SK-N-SH (cell line): ENCODE measurements around the gene PIK3R1.

Experiments used
- RAD21 ChIP-seq: IDR thresholded peaks from 2 replicates; pipeline ENCODE4 v1.6.1; 2012; ENCODE audit warnings: mild to moderate bottlenecking, low read length
- TCF12 ChIP-seq: IDR thresholded peaks from 2 replicates; pipeline ENCODE4 v1.4.0; 2012
- TF ChIP-seq, protein P1 (sequence below): fragments of 150-350 bp; IDR thresholded peaks from 2 replicates; pipeline ENCODE4 v1.6.1; 2017; ENCODE audit warnings: antibody characterized with exemption, low read length, low read depth, borderline replicate concordance
- TF ChIP-seq, protein P2 (sequence below): IDR thresholded peaks from 2 replicates; pipeline ENCODE4 v1.4.0; 2012; ENCODE audit warnings: low read depth
- TF ChIP-seq, protein P3 (sequence below): fragments of 200-600 bp; sonication (generic); IDR thresholded peaks from 2 replicates; pipeline ENCODE4 v1.6.1; 2017; ENCODE audit warnings: antibody characterized with exemption, mild to moderate bottlenecking, moderate library complexity

DNA sequence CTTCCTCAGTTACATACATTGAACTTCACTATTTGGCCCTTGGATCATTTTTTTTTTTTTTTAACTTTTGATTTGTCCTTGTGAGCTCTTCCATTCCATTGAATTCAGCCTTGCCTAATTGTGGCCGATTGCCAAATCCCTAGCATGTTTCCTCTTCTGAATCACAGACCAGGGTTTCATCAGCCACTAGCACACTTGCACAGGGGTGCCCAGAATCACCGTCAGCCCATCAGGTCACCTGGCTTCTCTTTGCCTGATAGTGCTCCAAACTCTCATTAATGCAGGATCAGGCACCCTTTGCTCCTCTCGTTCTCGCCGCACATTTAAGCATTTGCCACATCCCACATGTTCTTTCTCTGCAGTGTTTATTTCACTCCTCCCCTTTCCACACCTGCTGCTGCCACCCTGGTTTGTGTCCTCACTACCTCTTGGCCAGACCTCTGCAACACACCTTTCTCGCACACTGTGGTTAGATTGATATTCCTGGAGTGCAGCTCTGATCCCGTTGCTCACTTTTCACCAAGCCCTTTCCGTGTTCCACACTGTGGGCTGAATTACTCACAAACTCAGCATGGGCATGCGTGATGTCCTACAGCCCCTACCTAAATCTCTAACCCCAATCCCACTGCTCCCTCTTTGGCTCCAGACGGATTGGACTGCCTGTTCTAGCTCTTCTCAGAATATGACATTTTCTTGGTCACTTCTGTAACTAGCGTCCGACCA is 9.8 kb downstream of the PIK3R1 start:
- no peak; the same call in 1 of the 2 replicates for TF ChIP-seq TCF12
- TF ChIP-seq, protein P1, sequence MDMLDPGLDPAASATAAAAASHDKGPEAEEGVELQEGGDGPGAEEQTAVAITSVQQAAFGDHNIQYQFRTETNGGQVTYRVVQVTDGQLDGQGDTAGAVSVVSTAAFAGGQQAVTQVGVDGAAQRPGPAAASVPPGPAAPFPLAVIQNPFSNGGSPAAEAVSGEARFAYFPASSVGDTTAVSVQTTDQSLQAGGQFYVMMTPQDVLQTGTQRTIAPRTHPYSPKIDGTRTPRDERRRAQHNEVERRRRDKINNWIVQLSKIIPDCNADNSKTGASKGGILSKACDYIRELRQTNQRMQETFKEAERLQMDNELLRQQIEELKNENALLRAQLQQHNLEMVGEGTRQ = no peak
- TF ChIP-seq, protein P2, sequence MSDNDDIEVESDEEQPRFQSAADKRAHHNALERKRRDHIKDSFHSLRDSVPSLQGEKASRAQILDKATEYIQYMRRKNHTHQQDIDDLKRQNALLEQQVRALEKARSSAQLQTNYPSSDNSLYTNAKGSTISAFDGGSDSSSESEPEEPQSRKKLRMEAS = no peak
- TF ChIP-seq RAD21 = no peak
- TF ChIP-seq, protein P3, sequence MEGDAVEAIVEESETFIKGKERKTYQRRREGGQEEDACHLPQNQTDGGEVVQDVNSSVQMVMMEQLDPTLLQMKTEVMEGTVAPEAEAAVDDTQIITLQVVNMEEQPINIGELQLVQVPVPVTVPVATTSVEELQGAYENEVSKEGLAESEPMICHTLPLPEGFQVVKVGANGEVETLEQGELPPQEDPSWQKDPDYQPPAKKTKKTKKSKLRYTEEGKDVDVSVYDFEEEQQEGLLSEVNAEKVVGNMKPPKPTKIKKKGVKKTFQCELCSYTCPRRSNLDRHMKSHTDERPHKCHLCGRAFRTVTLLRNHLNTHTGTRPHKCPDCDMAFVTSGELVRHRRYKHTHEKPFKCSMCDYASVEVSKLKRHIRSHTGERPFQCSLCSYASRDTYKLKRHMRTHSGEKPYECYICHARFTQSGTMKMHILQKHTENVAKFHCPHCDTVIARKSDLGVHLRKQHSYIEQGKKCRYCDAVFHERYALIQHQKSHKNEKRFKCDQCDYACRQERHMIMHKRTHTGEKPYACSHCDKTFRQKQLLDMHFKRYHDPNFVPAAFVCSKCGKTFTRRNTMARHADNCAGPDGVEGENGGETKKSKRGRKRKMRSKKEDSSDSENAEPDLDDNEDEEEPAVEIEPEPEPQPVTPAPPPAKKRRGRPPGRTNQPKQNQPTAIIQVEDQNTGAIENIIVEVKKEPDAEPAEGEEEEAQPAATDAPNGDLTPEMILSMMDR = no peak
